K562 (cell line): Measurements from ENCODE around the gene VWA7. TPM values are rescaled to one million over a fixed set of nuclear protein-coding genes. Genes with fewer than 3 reads are reported as not detected.

Experiments used
- CBFA2T3 ChIP-seq: fragments of 450-650 bp; IDR thresholded peaks from 2 replicates; pipeline ENCODE4 v1.6.1; 2017
- CBFB ChIP-seq: sonication (generic); formaldehyde crosslinking; IDR thresholded peaks from 2 replicates; pipeline ENCODE4 v1.4.0; 2020; ENCODE audit warnings: mild to moderate bottlenecking, missing genetic modification reagents
- MIER1 ChIP-seq: fragments of 450-650 bp; IDR thresholded peaks from 2 replicates; pipeline ENCODE4 v1.6.1; 2016; ENCODE audit warnings: antibody characterized with exemption, mild to moderate bottlenecking, low read depth
- RAD51 ChIP-seq: fragments of 450-650 bp; IDR thresholded peaks from 2 replicates; pipeline ENCODE4 v1.7.1; 2016; ENCODE audit warnings: low read depth, mild to moderate bottlenecking, borderline replicate concordance
- SLC30A9 ChIP-seq: fragments of 250-450 bp; sonication (Bioruptor Pico); IDR thresholded peaks from 2 replicates; pipeline ENCODE4 v1.8.0; 2022; ENCODE audit warnings: mild to moderate bottlenecking, moderate library complexity
- TARDBP ChIP-seq: fragments of 450-650 bp; IDR thresholded peaks from 2 replicates; pipeline ENCODE4 v1.6.1; 2016
- TEAD1 ChIP-seq, 2 experiments: fragments of 450-650 bp in 1 of 2; sonication (generic) in 1 of 2; formaldehyde crosslinking; IDR thresholded peaks; 2 replicates each; pipeline versions ENCODE4 v1.4.0 to v1.8.0; 2020 to 2022; ENCODE audit warnings: mild to moderate bottlenecking in 2 of 2, missing genetic modification reagents in 1 of 2
- ZFX ChIP-seq: sonication (generic); formaldehyde crosslinking; IDR thresholded peaks from 2 replicates; pipeline ENCODE4 v1.8.0; 2022; ENCODE audit warnings: mild to moderate bottlenecking, missing genetic modification reagents, moderate library complexity
- ZKSCAN1 ChIP-seq: fragments of 150-350 bp; IDR thresholded peaks from 2 replicates; pipeline ENCODE4 v1.6.1; 2016; ENCODE audit warnings: low read depth, low read length
- ZNF57 ChIP-seq: fragments of 450-650 bp; formaldehyde crosslinking; IDR thresholded peaks from 2 replicates; pipeline ENCODE4 v1.4.0; 2020; ENCODE audit warnings: mild to moderate bottlenecking, moderate library complexity
- polyA plus RNA-seq, 8 experiments: library from polyadenylated mRNA; depleted of rRNA in 4 of 8; stranded (reverse) in 5 of 8; unstranded in 3 of 8; fragments of >200 nt; fragmentation: Nextera tagmentation in 2 of 8; fragmentation: Illumina TruSeq in 1 of 8; extraction: Ambion mirVana in 2 of 8; extraction: Trizol in 1 of 8; gene quantifications; 2 replicates each; pipeline versions ENCODE4 v1.2.1 to v1.2.3, GENCODE V29; 2011 to 2014; ENCODE audit warnings: inconsistent platforms in 1 of 8, missing spikeins in 1 of 8
- total RNA-seq, 7 experiments: library from RNA; depleted of rRNA in 6 of 7; stranded (reverse); fragments of >200 nt in 6 of 7; fragmentation: Illumina TruSeq in 2 of 7; extraction: Trizol in 2 of 7; gene quantifications; 2 replicates each; pipeline versions ENCODE4 v1.2.1 to v1.2.3, GENCODE V29; 2011 to 2021; ENCODE audit warnings: low replicate concordance in 1 of 7
- TF ChIP-seq, protein P1 (sequence below): fragments of 250-450 bp; sonication (Bioruptor Pico); IDR thresholded peaks from 2 replicates; pipeline ENCODE4 v1.4.0; 2020; ENCODE audit warnings: borderline replicate concordance
- TF ChIP-seq, protein P2 (sequence below): fragments of 450-650 bp; IDR thresholded peaks from 2 replicates; pipeline ENCODE4 v1.7.1; 2018; ENCODE audit warnings: mild to moderate bottlenecking, low read depth; ENCODE audit not compliant: partially characterized antibody
- TF ChIP-seq, protein P3 (sequence below): sonication (generic); formaldehyde crosslinking; IDR thresholded peaks from 2 replicates; pipeline ENCODE4 v1.8.1; 2023; ENCODE audit warnings: mild to moderate bottlenecking, missing genetic modification reagents, moderate library complexity

The VWA7 gene
- total and polyA plus RNA-seq, 9 of the 15 experiments (the other 6 are each of a cell fraction or from before 2014, with no cell fraction given) = 0.18 to 2.9 (median 0.95) TPM

DNA sequence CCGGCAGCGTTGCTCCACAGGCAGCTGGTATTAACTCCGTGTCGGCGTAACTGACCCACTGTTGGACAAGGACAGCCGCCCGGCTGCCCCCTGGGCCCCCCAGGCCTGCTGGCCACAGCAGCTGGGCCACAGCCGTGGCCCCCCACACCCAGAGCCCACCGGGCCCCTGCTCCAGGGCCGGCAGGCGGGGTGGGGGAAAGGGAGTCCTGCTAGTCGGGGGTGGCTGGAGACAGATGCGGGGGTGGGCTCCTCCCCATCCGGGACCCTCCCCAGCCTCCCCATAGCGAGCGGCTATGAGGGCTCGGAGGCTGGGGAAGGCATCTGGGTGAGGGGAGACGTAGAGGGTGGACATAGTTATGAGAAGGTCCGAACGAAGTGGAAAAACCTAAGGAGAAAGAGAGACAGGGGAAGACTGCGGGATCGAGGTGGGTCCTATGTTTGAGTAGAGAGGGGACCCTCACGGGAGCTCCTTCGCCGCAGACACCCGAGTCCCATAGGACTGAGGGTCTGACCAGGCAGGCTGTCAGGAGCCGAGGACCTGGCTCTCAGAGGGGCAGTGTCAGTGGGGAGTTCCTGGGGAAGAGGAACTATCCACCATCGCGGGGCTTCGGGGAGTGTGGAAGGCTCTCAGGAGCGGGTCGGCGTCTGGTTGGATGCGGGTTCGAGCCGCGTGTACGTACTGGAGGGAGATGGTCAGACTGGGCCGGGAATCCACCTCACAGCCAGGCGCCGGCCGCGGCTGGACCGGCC, 17.9 kb upstream of the VWA7 start (continued):
- TF ChIP-seq, protein P1, sequence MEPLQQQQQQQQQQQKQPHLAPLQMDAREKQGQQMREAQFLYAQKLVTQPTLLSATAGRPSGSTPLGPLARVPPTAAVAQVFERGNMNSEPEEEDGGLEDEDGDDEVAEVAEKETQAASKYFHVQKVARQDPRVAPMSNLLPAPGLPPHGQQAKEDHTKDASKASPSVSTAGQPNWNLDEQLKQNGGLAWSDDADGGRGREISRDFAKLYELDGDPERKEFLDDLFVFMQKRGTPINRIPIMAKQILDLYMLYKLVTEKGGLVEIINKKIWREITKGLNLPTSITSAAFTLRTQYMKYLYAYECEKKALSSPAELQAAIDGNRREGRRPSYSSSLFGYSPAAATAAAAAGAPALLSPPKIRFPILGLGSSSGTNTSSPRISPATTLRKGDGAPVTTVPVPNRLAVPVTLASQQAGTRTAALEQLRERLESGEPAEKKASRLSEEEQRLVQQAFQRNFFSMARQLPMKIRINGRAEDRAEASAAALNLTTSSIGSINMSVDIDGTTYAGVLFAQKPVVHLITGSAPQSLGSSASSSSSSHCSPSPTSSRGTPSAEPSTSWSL (CRISPR knock-in tag) = 0 out of 2 replicates have a peak, but pooled peaks have one; percentile 30
- TF ChIP-seq TEAD1 (CRISPR knock-in tag; IDR thresholded peaks at IDR 0.05) (peak in 1 of 2 experiments; percentile 41; a peak in 1 of 4 replicates), MIER1 (peak; percentile 69), ZKSCAN1 (no peak), SLC30A9 (no peak), ZNF57 (CRISPR knock-in tag) (0 out of 2 replicates have a peak, but pooled peaks have one; percentile 12), CBFB (CRISPR knock-in tag) (peak; percentile 58), TARDBP (no peak), ZFX (CRISPR knock-in tag) (peak; percentile 53), RAD51 (peak; percentile 59; the same call in 1 of the 2 replicates), CBFA2T3 (no peak)
- TF ChIP-seq, protein P2, sequence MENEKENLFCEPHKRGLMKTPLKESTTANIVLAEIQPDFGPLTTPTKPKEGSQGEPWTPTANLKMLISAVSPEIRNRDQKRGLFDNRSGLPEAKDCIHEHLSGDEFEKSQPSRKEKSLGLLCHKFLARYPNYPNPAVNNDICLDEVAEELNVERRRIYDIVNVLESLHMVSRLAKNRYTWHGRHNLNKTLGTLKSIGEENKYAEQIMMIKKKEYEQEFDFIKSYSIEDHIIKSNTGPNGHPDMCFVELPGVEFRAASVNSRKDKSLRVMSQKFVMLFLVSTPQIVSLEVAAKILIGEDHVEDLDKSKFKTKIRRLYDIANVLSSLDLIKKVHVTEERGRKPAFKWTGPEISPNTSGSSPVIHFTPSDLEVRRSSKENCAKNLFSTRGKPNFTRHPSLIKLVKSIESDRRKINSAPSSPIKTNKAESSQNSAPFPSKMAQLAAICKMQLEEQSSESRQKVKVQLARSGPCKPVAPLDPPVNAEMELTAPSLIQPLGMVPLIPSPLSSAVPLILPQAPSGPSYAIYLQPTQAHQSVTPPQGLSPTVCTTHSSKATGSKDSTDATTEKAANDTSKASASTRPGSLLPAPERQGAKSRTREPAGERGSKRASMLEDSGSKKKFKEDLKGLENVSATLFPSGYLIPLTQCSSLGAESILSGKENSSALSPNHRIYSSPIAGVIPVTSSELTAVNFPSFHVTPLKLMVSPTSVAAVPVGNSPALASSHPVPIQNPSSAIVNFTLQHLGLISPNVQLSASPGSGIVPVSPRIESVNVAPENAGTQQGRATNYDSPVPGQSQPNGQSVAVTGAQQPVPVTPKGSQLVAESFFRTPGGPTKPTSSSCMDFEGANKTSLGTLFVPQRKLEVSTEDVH = peak; percentile 42
- TF ChIP-seq, protein P3, sequence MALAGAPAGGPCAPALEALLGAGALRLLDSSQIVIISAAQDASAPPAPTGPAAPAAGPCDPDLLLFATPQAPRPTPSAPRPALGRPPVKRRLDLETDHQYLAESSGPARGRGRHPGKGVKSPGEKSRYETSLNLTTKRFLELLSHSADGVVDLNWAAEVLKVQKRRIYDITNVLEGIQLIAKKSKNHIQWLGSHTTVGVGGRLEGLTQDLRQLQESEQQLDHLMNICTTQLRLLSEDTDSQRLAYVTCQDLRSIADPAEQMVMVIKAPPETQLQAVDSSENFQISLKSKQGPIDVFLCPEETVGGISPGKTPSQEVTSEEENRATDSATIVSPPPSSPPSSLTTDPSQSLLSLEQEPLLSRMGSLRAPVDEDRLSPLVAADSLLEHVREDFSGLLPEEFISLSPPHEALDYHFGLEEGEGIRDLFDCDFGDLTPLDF (CRISPR knock-in tag) = 0 out of 2 replicates have a peak, but pooled peaks have one; percentile 7
